HCT116 (cell line): ENCODE data around the gene TEAD1. TPM values are rescaled to one million over a fixed set of nuclear protein-coding genes. Genes with fewer than 3 reads are reported as not detected.

Experiments used
- ATAC-seq: fragments of 200-7000 bp; cut with Tn5 transposase; 2 replicates; pipeline ENCODE4 v1.9.1; 2020; ENCODE audit warnings: mild to moderate bottlenecking, moderate library complexity
- BruUV-seq: library from RNA; stranded (reverse); fragments of 400-500 nt; replicated peaks from 2 replicates; lab custom pipeline; 2021; lab: Mats Ljungman, UMichigan
- CTCF ChIA-PET: fragments of 300-600 bp; sonication (Branson Sonifier 250); formaldehyde crosslinking; loops from one replicate; lab custom pipeline; 2021; ENCODE audit warnings: antibody characterized with exemption; lab: Charles Lee
- POLR2A ChIA-PET: fragments of 300-600, 350-600 bp; sonication (Branson Sonifier 250); formaldehyde crosslinking; loops from one replicate; lab custom pipeline; 2021; ENCODE audit warnings: antibody characterized with exemption; lab: Charles Lee
- RAD21 ChIA-PET, 2 experiments: fragments of 300-600 bp; sonication (Branson Sonifier 250); formaldehyde crosslinking; loops; one replicate each; lab custom pipeline; 2023; ENCODE audit warnings: low total read pairs in 2 of 2; ENCODE audit not compliant: uncharacterized antibody in 2 of 2, unreplicated experiment in 2 of 2, low non-redundant PET in 1 of 2; lab: Charles Lee
- DNase-seq: peaks from one replicate; pipeline ENCODE4 v3.0.0-alpha.2; 2010; ENCODE audit warnings: low read depth, low spot score
- H2AFZ ChIP-seq: fragments of 200-600 bp; shearing (Covaris generic), sonication (generic); 2 replicates; pipeline ENCODE4 v1.6.1; 2017; ENCODE audit warnings: low read depth, mixed run types, mixed read lengths, antibody characterized with exemption, low read length; ENCODE audit not compliant: poor library complexity, severe bottlenecking
- H3K27ac ChIP-seq: 2 replicates; pipeline ENCODE4 v1.5.1; 2012; ENCODE audit warnings: low read depth, low read length
- H3K27me3 ChIP-seq: fragments of 200-600 bp; sonication (generic); 2 replicates; pipeline ENCODE4 v1.6.1; 2016; ENCODE audit warnings: mixed run types, low read length, mixed read lengths; ENCODE audit not compliant: insufficient read depth
- H3K36me3 ChIP-seq, 2 experiments: fragments of 200-500 bp in 1 of 2; fragments of 200-600 bp in 1 of 2; sonication (Bioruptor generic) in 1 of 2; sonication (generic) in 1 of 2; 2 replicates each; pipeline versions ENCODE4 v1.5.1 to v1.6.1; 2014 to 2016; ENCODE audit warnings: low read length in 2 of 2, inconsistent platforms in 1 of 2, mixed read lengths in 1 of 2, mixed run types in 1 of 2; ENCODE audit not compliant: insufficient read depth in 2 of 2, control insufficient read depth in 1 of 2
- H3K4me1 ChIP-seq, 2 experiments: fragments of 200-600 bp in 1 of 2; sonication (generic) in 1 of 2; 2 replicates each; pipeline versions ENCODE4 v1.5.1 to v1.6.1; 2012 to 2017; ENCODE audit warnings: low read length in 2 of 2, inconsistent platforms in 1 of 2, mild to moderate bottlenecking in 1 of 2, mixed read lengths in 1 of 2, mixed run types in 1 of 2, moderate library complexity in 1 of 2; ENCODE audit not compliant: insufficient read depth in 2 of 2, control insufficient read depth in 1 of 2
- H3K4me2 ChIP-seq: fragments of 200-600 bp; sonication (generic); 2 replicates; pipeline ENCODE4 v1.6.1; 2017; ENCODE audit warnings: mixed run types, low read length, mixed read lengths
- H3K4me3 ChIP-seq, 2 experiments: fragments of 200-600 bp in 1 of 2; sonication (generic) in 1 of 2; replicated peaks in 1 of 2; 2 replicates each; pipeline ENCODE4 v1.5.1; 2011 to 2016; ENCODE audit warnings: low read length in 2 of 2, control low read depth in 1 of 2, low read depth in 1 of 2, mild to moderate bottlenecking in 1 of 2, mixed read lengths in 1 of 2, mixed run types in 1 of 2
- H3K79me2 ChIP-seq: fragments of 200-600 bp; sonication (generic); 2 replicates; pipeline ENCODE4 v1.6.1; 2017; ENCODE audit warnings: mild to moderate bottlenecking, mixed run types, low read length, moderate library complexity, mixed read lengths; ENCODE audit not compliant: insufficient read depth
- H3K9ac ChIP-seq: fragments of 200-600 bp; sonication (generic); 2 replicates; pipeline ENCODE4 v1.6.1; 2016; ENCODE audit warnings: low read length, mixed read lengths
- H3K9me2 ChIP-seq: fragments of 200-600 bp; sonication (generic), shearing (Covaris generic); 2 replicates; pipeline ENCODE4 v1.6.1; 2017; ENCODE audit warnings: mixed run types, mild to moderate bottlenecking, moderate library complexity; ENCODE audit not compliant: insufficient read depth
- H3K9me3 ChIP-seq, 2 experiments: fragments of 200-500 bp in 1 of 2; fragments of 200-600 bp in 1 of 2; sonication (Bioruptor generic) in 1 of 2; sonication (generic) in 1 of 2; 2 replicates each; pipeline ENCODE4 v1.6.1; 2014 to 2017; ENCODE audit warnings: low read length in 2 of 2, mixed read lengths in 2 of 2, inconsistent platforms in 1 of 2, low read depth in 1 of 2, mild to moderate bottlenecking in 1 of 2, mixed run types in 1 of 2, moderate library complexity in 1 of 2; ENCODE audit not compliant: control insufficient read depth in 1 of 2, insufficient read depth in 1 of 2
- H4K20me1 ChIP-seq: fragments of 200-600 bp; sonication (generic), shearing (Covaris generic); 2 replicates; pipeline ENCODE4 v1.6.1; 2017; ENCODE audit warnings: mixed run types, mild to moderate bottlenecking, moderate library complexity; ENCODE audit not compliant: insufficient read depth
- ATF3 ChIP-seq: IDR thresholded peaks from 2 replicates; pipeline ENCODE4 v1.6.1; 2012
- CBX3 ChIP-seq: IDR thresholded peaks from 2 replicates; pipeline ENCODE4 v1.6.1; 2012; ENCODE audit warnings: low read depth
- CEBPB ChIP-seq: IDR thresholded peaks from 2 replicates; pipeline ENCODE4 v1.6.1; 2012; ENCODE audit warnings: low read depth
- CTCF ChIP-seq, 3 experiments: fragments of 200-600 bp in 1 of 3; sonication (generic) in 1 of 3; IDR thresholded peaks in 2 of 3; conservative IDR thresholded peaks in 1 of 3; 2 replicates each; pipeline ENCODE4 v1.5.1; 2012 to 2017; ENCODE audit warnings: low read depth in 2 of 3, low read length in 2 of 3, antibody characterized with exemption in 1 of 3, borderline replicate concordance in 1 of 3, control low read depth in 1 of 3, mild to moderate bottlenecking in 1 of 3, mixed read lengths in 1 of 3, mixed run types in 1 of 3, moderate library complexity in 1 of 3; ENCODE audit not compliant: insufficient read depth in 1 of 3
- EGR1 ChIP-seq: IDR thresholded peaks from 2 replicates; pipeline ENCODE4 v1.6.1; 2012; ENCODE audit warnings: low read depth
- ELF1 ChIP-seq: IDR thresholded peaks from 2 replicates; pipeline ENCODE4 v1.6.1; 2012; ENCODE audit warnings: low read depth, borderline replicate concordance
- EZH2 ChIP-seq: fragments of 200-600 bp; sonication (generic); IDR thresholded peaks from 2 replicates; pipeline ENCODE4 v1.6.1; 2017; ENCODE audit warnings: antibody characterized with exemption, mixed run types
- EZH2phosphoT487 ChIP-seq: fragments of 200-600 bp; IDR thresholded peaks from 2 replicates; pipeline ENCODE4 v1.6.1; 2018; ENCODE audit warnings: antibody characterized with exemption, borderline replicate concordance
- FOSL1 ChIP-seq: IDR thresholded peaks from 2 replicates; pipeline ENCODE4 v1.6.1; 2012; ENCODE audit warnings: low read depth
- JUND ChIP-seq: IDR thresholded peaks from 2 replicates; pipeline ENCODE4 v1.6.1; 2012
- MAX ChIP-seq: IDR thresholded peaks from 2 replicates; pipeline ENCODE4 v1.6.1; 2012
- POLR2A ChIP-seq: IDR thresholded peaks from 2 replicates; pipeline ENCODE4 v1.7.0; 2011; ENCODE audit warnings: borderline replicate concordance; ENCODE audit not compliant: insufficient read depth, insufficient read length; ENCODE audit errors: extremely low read depth
- RAD21 ChIP-seq: IDR thresholded peaks from 2 replicates; pipeline ENCODE4 v1.6.1; 2012; ENCODE audit warnings: low read depth, mild to moderate bottlenecking
- REST ChIP-seq: IDR thresholded peaks from 2 replicates; pipeline ENCODE4 v1.6.1; 2012; ENCODE audit warnings: low read depth
- SIN3A ChIP-seq: IDR thresholded peaks from 2 replicates; pipeline ENCODE4 v1.6.1; 2012; ENCODE audit warnings: low read depth
- SP1 ChIP-seq: IDR thresholded peaks from 2 replicates; pipeline ENCODE4 v1.6.1; 2012; ENCODE audit warnings: low read depth
- SRF ChIP-seq: IDR thresholded peaks from 2 replicates; pipeline ENCODE4 v1.6.1; 2012; ENCODE audit warnings: low read depth
- ZBTB33 ChIP-seq: IDR thresholded peaks from 2 replicates; pipeline ENCODE4 v1.6.1; 2011; ENCODE audit warnings: mild to moderate bottlenecking, low read length, moderate library complexity; ENCODE audit not compliant: insufficient replicate concordance; ENCODE audit errors: extremely low read depth
- ZFX ChIP-seq: fragments of 450-650 bp; IDR thresholded peaks from 2 replicates; pipeline ENCODE4 v1.6.1; 2017
- intact Hi-C: fragments of 100-400 bp; cut with micrococcal nuclease; formaldehyde crosslinking; loops from 2 replicates; pipeline ENCODE4 v1.10.0; 2022
- total RNA-seq: library from RNA; stranded (reverse); gene quantifications from one replicate; pipeline ENCODE4 v1.2.1, GENCODE V29; 2021; ENCODE audit not compliant: unreplicated experiment

Gene TEAD1
- total RNA-seq, 1 experiment from 2014 or later = 103 TPM

- Histone ChIP-seq H3K27ac (no peak overlapping the region), H3K4me3 (no peak overlapping the region), H3K79me2 (peaks cover 89% of the 10 kb centered on the region), H3K4me1 (peaks cover 23 to 24% of the 10 kb centered on the region in 2 experiments; a peak in 3 of 4 replicates), H3K9me2 (no peaks in the 10 kb centered on the region), H3K36me3 (no peaks in the 10 kb centered on the region), H2AFZ (no peak overlapping the region), H3K27me3 (no peaks in the 10 kb centered on the region), H3K9ac (no peak overlapping the region), H3K9me3 (no peaks in the 10 kb centered on the region), H3K4me2 (no peak overlapping the region), H4K20me1 (peaks cover 8% of the 10 kb centered on the region; the same call in 1 of the 2 replicates)
- TF ChIP-seq FOSL1 (no peak), POLR2A (no peak), CTCF (IDR thresholded peaks at IDR 0.05 in 2 of 3, conservative IDR thresholded peaks at IDR 0.05 in 1 of 3; ENCODE audit: borderline replicate concordance in 1 of 3, insufficient read depth in 1 of 3, low read depth in 2 of 3, low read length in 2 of 3) (no peak), MAX (no peak), JUND (no peak), EZH2phosphoT487 (no peak), SIN3A (no peak), CEBPB (no peak), RAD21 (no peak), ELF1 (no peak), CBX3 (no peak), SRF (no peak), ZBTB33 (no peak), EZH2 (no peak), ZFX (no peak), REST (no peak), ATF3 (no peak), SP1 (no peak), EGR1 (no peak)
- POLR2A ChIA-PET = no interaction called here
- CTCF ChIA-PET = no interaction called here
- DNase-seq = no peak
- intact Hi-C loops = no loop called here
- RAD21 ChIA-PET = no interaction called here
- no peak for ATAC-seq
- no TSS peak for BruUV-seq
Measured at GRCh38 chr11:12735262-12735661, 61.0 kb downstream of the TEAD1 start.
